ENCODE data around the gene BACH2.

BACH2 gene

DNA sequence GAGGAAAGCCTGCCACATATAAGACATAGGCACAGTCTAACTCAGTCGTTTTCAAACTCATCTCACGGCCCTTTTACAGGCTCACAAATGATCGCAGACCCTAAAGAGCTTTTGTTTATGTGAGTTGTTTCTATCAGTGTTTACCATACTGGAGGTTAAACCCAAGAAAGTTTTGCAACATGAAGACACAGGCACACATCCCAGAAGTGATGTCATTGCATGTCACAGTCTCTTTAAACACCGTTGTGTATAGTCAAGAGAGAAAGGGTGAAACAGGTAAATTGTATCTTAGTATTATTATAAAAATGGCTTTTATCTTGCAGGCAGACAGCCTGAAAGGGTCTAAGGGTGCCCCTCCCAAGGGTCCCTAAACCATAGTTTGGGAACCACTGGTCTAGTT, 96.7 kb downstream of the BACH2 start:
- no peak overlapping the region for H3K4me3 ChIP-seq (ENCODE audit: low read depth, low read length)
- TF ChIP-seq CTCF (IDR thresholded peaks at IDR 0.05; ENCODE audit: low read depth, low read length) = no peak

DNA sequence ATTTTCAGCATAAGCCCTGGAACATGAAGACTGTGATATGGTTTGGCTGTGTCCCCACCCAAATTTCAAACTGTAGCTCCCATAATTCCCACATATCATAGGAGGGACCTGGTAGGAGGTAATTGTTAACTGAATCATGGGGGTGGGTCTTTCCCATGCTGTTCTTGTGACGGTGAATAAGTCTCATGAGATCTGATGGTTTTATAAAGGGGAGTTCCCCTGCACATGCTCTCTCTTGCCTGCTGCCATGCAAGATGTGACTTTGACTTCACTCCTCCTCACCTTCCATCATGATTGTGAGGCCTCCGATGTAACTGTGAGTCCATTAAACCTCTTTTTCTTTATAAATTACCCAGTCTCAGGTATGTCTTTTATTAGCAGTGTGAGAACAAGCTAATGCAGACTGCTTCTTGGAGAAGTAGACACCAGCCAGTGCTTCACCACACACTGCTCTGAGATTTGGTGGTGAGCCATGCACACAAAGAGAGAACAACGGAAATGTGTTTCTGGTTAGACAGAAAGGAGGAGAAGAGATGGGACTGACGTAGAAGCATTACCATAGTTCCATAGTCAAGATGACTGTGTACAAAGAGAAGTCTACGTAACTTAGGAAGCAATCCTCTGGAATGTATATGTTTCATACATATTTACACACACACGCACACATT, 97.8 kb downstream of the BACH2 start:
- TF ChIP-seq CTCF (IDR thresholded peaks at IDR 0.05; ENCODE audit: low read depth, low read length) = no peak
- no peak overlapping the region for H3K4me3 ChIP-seq (ENCODE audit: low read depth, low read length)

GRCh38 chr6:90197854-90198496, 98.7 kb downstream of the BACH2 start:
- TF ChIP-seq CTCF (IDR thresholded peaks at IDR 0.05; ENCODE audit: low read depth, low read length) = no peak
- no peak overlapping the region for H3K4me3 ChIP-seq (ENCODE audit: low read depth, low read length)

GRCh38 chr6:90195094-90195829, 101.4 kb downstream of the BACH2 start:
- no peak for TF ChIP-seq CTCF (IDR thresholded peaks at IDR 0.05; ENCODE audit: low read depth, low read length)
- no peak overlapping the region for H3K4me3 ChIP-seq (ENCODE audit: low read depth, low read length)

- no peak overlapping the region for H3K4me3 ChIP-seq (ENCODE audit: low read depth, low read length)
- TF ChIP-seq CTCF (IDR thresholded peaks at IDR 0.05; ENCODE audit: low read depth, low read length) = no peak
Measured at GRCh38 chr6:90194371-90194841, 102.2 kb downstream of the BACH2 start.

- no peak for TF ChIP-seq CTCF (IDR thresholded peaks at IDR 0.05; ENCODE audit: low read depth, low read length)
- no peak overlapping the region for H3K4me3 ChIP-seq (ENCODE audit: low read depth, low read length)
Measured at GRCh38 chr6:90193359-90193758, 103.3 kb downstream of the BACH2 start.

DNA sequence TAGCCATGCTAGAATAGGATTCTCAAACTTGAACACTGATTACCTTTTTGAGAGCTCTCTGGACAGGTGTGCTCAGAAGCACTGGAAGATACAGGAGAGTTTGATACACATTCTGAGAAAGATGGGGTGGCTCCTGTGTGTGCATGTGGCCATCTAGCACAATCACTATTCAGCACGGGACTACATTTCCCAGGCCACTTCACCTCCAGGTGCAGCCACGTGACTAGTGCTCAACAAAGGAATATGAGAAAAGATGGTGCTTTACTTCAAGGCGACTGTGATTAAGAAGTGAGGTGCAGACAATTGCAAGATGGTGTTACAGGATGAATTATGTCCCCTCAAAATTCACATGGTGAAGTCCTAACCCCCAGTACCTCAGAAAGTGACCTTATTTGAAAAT, 103.8 kb downstream of the BACH2 start:
- TF ChIP-seq CTCF (IDR thresholded peaks at IDR 0.05; ENCODE audit: low read depth, low read length) = no peak
- no peak overlapping the region for H3K4me3 ChIP-seq (ENCODE audit: low read depth, low read length)
